Chondrocyte (in vitro differentiated cells): ENCODE results near the gene MUTYH. TPM values are rescaled to one million over a fixed set of nuclear protein-coding genes. Genes with fewer than 3 reads are reported as not detected.

Source experiments
- DNase-seq: peaks from one replicate; pipeline ENCODE4 v3.0.0; 2021; ENCODE audit warnings: mixed read lengths, low spot score
- H3K27ac Mint-ChIP-seq: one replicate; pipeline ENCODE4 v1.8.0; 2021; ENCODE audit warnings: mild to moderate bottlenecking, moderate library complexity, mixed read lengths; ENCODE audit not compliant: unreplicated experiment
- H3K27me3 Mint-ChIP-seq: 2 replicates; pipeline ENCODE4 v1.8.0; 2021; ENCODE audit warnings: low read depth, mixed read lengths
- H3K36me3 Mint-ChIP-seq: 2 replicates; pipeline ENCODE4 v1.8.0; 2021; ENCODE audit warnings: low read depth, mixed read lengths
- H3K4me1 Mint-ChIP-seq: 2 replicates; pipeline ENCODE4 v1.8.0; 2021; ENCODE audit warnings: low read depth, mild to moderate bottlenecking, mixed read lengths
- H3K4me3 Mint-ChIP-seq: one replicate; pipeline ENCODE4 v1.8.0; 2021; ENCODE audit warnings: mild to moderate bottlenecking, moderate library complexity, mixed read lengths; ENCODE audit not compliant: unreplicated experiment
- H3K9me3 Mint-ChIP-seq: 2 replicates; pipeline ENCODE4 v1.8.0; 2021; ENCODE audit warnings: low read depth, mixed read lengths
- CTCF ChIP-seq: fragments of 200-600 bp; sonication (generic); IDR thresholded peaks from 2 replicates; pipeline ENCODE4 v1.5.0; 2021; ENCODE audit warnings: antibody characterized with exemption, mild to moderate bottlenecking, moderate library complexity
- total RNA-seq: library from RNA; stranded (reverse); gene quantifications from 3 replicates; pipeline ENCODE4 v1.2.1, GENCODE V29; 2021

The MUTYH gene
- total RNA-seq, 1 donor from 2014 or later, result 12.8 TPM

- TF ChIP-seq CTCF, result peak; percentile 93
- H3K4me1 Mint-ChIP-seq, result peaks cover 6% of the 10 kb centered on the region
- H3K4me3 Mint-ChIP-seq, result no peak overlapping the region
- no peaks in the 10 kb centered on the region for H3K9me3 Mint-ChIP-seq
- no peaks in the 10 kb centered on the region for H3K27me3 Mint-ChIP-seq
- no peak for DNase-seq
- no peaks in the 10 kb centered on the region for H3K36me3 Mint-ChIP-seq
- H3K27ac Mint-ChIP-seq, result no peak overlapping the region
Observed at GRCh38 chr1:45359882-45360513, 19.8 kb upstream of the MUTYH start.

GRCh38 chr1:45356186-45356585 lies 15.9 kb upstream of the MUTYH start:
- TF ChIP-seq CTCF, result no peak
- no peak overlapping the region for H3K27ac Mint-ChIP-seq
- H3K27me3 Mint-ChIP-seq, result no peaks in the 10 kb centered on the region
- no peak overlapping the region for H3K4me3 Mint-ChIP-seq
- DNase-seq, result no peak
- H3K4me1 Mint-ChIP-seq, result peaks cover 6% of the 10 kb centered on the region
- no peaks in the 10 kb centered on the region for H3K9me3 Mint-ChIP-seq
- no peaks in the 10 kb centered on the region for H3K36me3 Mint-ChIP-seq

GRCh38 chr1:45355683-45356082 lies 15.4 kb upstream of the MUTYH start:
- H3K4me1 Mint-ChIP-seq, result peaks cover 6% of the 10 kb centered on the region
- no peak for TF ChIP-seq CTCF
- H3K27ac Mint-ChIP-seq, result no peak overlapping the region
- no peaks in the 10 kb centered on the region for H3K27me3 Mint-ChIP-seq
- H3K36me3 Mint-ChIP-seq, result no peaks in the 10 kb centered on the region
- no peak overlapping the region for H3K4me3 Mint-ChIP-seq
- H3K9me3 Mint-ChIP-seq, result no peaks in the 10 kb centered on the region
- no peak for DNase-seq

- no peak for DNase-seq
- Mint-ChIP-seq H3K36me3 (no peaks in the 10 kb centered on the region), H3K27me3 (no peaks in the 10 kb centered on the region), H3K27ac (no peak overlapping the region), H3K4me1 (peaks cover under 1% of the 10 kb centered on the region), H3K4me3 (no peak overlapping the region), H3K9me3 (no peaks in the 10 kb centered on the region)
- no peak for TF ChIP-seq CTCF
Observed at GRCh38 chr1:45354838-45355237, 14.6 kb upstream of the MUTYH start.

GRCh38 chr1:45353685-45354084 lies 13.4 kb upstream of the MUTYH start:
- Mint-ChIP-seq H3K27me3 (no peaks in the 10 kb centered on the region), H3K36me3 (no peaks in the 10 kb centered on the region), H3K4me1 (peaks cover 5% of the 10 kb centered on the region), H3K9me3 (no peaks in the 10 kb centered on the region), H3K27ac (no peak overlapping the region), H3K4me3 (no peak overlapping the region)
- TF ChIP-seq CTCF, result no peak
- DNase-seq, result no peak
